ENCODE results near the gene NAV2. TPM values are rescaled to one million over a fixed set of nuclear protein-coding genes. Genes with fewer than 3 reads are reported as not detected.

The NAV2 gene
- total RNA-seq, 4 donors from 2014 or later: 9.6 to 40.0 (median 23.1) TPM

GRCh38 chr11:19789835-19790710 lies 77.4 kb downstream of the NAV2 start:
- in situ Hi-C loops (cut with MboI; ENCODE audit: low pct_ligation_motif_present in 1 of 4, low pct_unique_long_range_greater_than_20kb in 1 of 4, low sequenced_read_pairs in 3 of 4): no loop called here
- 20 to 24% methylated on average over 5 to 10 of the region's 10 CpGs for WGBS, 2 donors (ENCODE audit: low coverage in 1 of 2)
- Histone ChIP-seq H3K27ac (peak overlapping the region; percentile 65 to 78 (median 70)), H3K4me3 (no peak overlapping the region), H3K4me1 (peaks cover 14 to 54% (median 43%) of the 10 kb centered on the region in 4 donors), H3K9me3 (no peaks in the 10 kb centered on the region), H3K27me3 (no peaks in the 10 kb centered on the region), H3K36me3 (no peaks in the 10 kb centered on the region)
- peak; percentile 68 for DNase-seq
- intact Hi-C loops (cut with DNase I; ENCODE audit: low total_unique reads): no loop called here
- TF ChIP-seq EP300 (IDR thresholded peaks at IDR 0.05; ENCODE audit: low read depth) (no peak), POLR2AphosphoS5 (IDR thresholded peaks at IDR 0.05) (peak; percentile 11 to 41 (median 39))

GRCh38 chr11:19790831-19791552 lies 78.4 kb downstream of the NAV2 start:
- Histone ChIP-seq H3K4me3 (no peak overlapping the region), H3K36me3 (no peaks in the 10 kb centered on the region), H3K4me1 (peaks cover 14 to 54% (median 43%) of the 10 kb centered on the region in 4 donors), H3K9me3 (no peaks in the 10 kb centered on the region), H3K27me3 (no peaks in the 10 kb centered on the region), H3K27ac (peak overlapping the region; percentile 65 to 78 (median 70))
- peak; percentile 13 to 58 (median 23) for TF ChIP-seq POLR2AphosphoS5 (IDR thresholded peaks at IDR 0.05)
- no peak for TF ChIP-seq CTCF (IDR thresholded peaks at IDR 0.05)
- intact Hi-C loops (cut with DNase I; ENCODE audit: low total_unique reads) (no loop called here), in situ Hi-C loops (cut with MboI; ENCODE audit: low pct_ligation_motif_present in 1 of 4, low pct_unique_long_range_greater_than_20kb in 1 of 4, low sequenced_read_pairs in 3 of 4) (no loop called here)
- 44% methylated on average over 8 of the region's 8 CpGs; no CpG with 5 or more reads in 1 of the 2 donors for WGBS, 2 donors (ENCODE audit: low coverage in 1 of 2)
- DNase-seq: peak; percentile 86

GRCh38 chr11:19792510-19792909 lies 79.9 kb downstream of the NAV2 start:
- Histone ChIP-seq H3K9me3 (no peaks in the 10 kb centered on the region), H3K36me3 (no peaks in the 10 kb centered on the region), H3K4me1 (peaks cover 14 to 47% (median 40%) of the 10 kb centered on the region in 4 donors), H3K4me3 (no peak overlapping the region), H3K27ac (peak overlapping the region in 3 of 4 donors; percentile 50 to 78 (median 65)), H3K27me3 (no peaks in the 10 kb centered on the region)
- no peak for TF ChIP-seq CTCF (IDR thresholded peaks at IDR 0.05)
- no peak for TF ChIP-seq POLR2A (IDR thresholded peaks at IDR 0.05)
- no peak for TF ChIP-seq EP300 (IDR thresholded peaks at IDR 0.05; ENCODE audit: low read depth)
- no peak for TF ChIP-seq POLR2AphosphoS5 (IDR thresholded peaks at IDR 0.05)
- in situ Hi-C loops (cut with MboI; ENCODE audit: low pct_ligation_motif_present in 1 of 4, low pct_unique_long_range_greater_than_20kb in 1 of 4, low sequenced_read_pairs in 3 of 4) (no loop called here), intact Hi-C loops (cut with DNase I; ENCODE audit: low total_unique reads) (no loop called here)
- 67% methylated on average over 2 of the region's 2 CpGs; no CpG with 5 or more reads in 1 of the 2 donors for WGBS, 2 donors (ENCODE audit: low coverage in 1 of 2)
- no peak for DNase-seq

GRCh38 chr11:19793326-19793725 lies 80.7 kb downstream of the NAV2 start:
- peak; percentile 66 for DNase-seq
- intact Hi-C loops (cut with DNase I; ENCODE audit: low total_unique reads): no loop called here
- 34 to 44% methylated on average over 3 of the region's 3 CpGs for WGBS, 2 donors (ENCODE audit: low coverage in 1 of 2)

More at GRCh38 chr11:19793326-19793725, 80.7 kb downstream of the NAV2 start:
- H3K27me3 ChIP-seq: no peaks in the 10 kb centered on the region
- no peak overlapping the region for H3K4me3 ChIP-seq
- H3K9me3 ChIP-seq: no peaks in the 10 kb centered on the region
- TF ChIP-seq POLR2AphosphoS5 (IDR thresholded peaks at IDR 0.05) (no peak), POLR2A (IDR thresholded peaks at IDR 0.05) (no peak), CTCF (IDR thresholded peaks at IDR 0.05) (no peak), EP300 (IDR thresholded peaks at IDR 0.05; ENCODE audit: low read depth) (no peak)
- in situ Hi-C loops (cut with MboI; ENCODE audit: low pct_ligation_motif_present in 1 of 4, low pct_unique_long_range_greater_than_20kb in 1 of 4, low sequenced_read_pairs in 3 of 4): no loop called here
- H3K36me3 ChIP-seq: no peaks in the 10 kb centered on the region
- H3K4me1 ChIP-seq: peaks cover 14 to 47% (median 40%) of the 10 kb centered on the region in 4 donors
- H3K27ac ChIP-seq: peak overlapping the region; percentile 7 to 63 (median 50)

Measured in transverse colon (tissue), 4 donors.